CD8-positive, alpha-beta memory T cell (primary cell): Measurements from ENCODE around the gene OCA2. TPM values are rescaled to one million over a fixed set of nuclear protein-coding genes. Genes with fewer than 3 reads are reported as not detected.

Source experiments
- CTCF ChIA-PET: fragments of 350-600 bp; sonication (Branson Sonifier 250); formaldehyde crosslinking; loops from one replicate; lab custom pipeline; 2021; ENCODE audit warnings: antibody characterized with exemption; lab: Charles Lee
- POLR2A ChIA-PET: fragments of 350-600 bp; sonication (Branson Sonifier 250); formaldehyde crosslinking; loops from one replicate; lab custom pipeline; 2021; ENCODE audit warnings: antibody characterized with exemption; lab: Charles Lee
- DNase-seq, 5 donors: peaks; one replicate each; pipeline versions ENCODE4 v3.0.0 to v3.0.0-alpha.2; 2020 to 2022; ENCODE audit warnings: mixed read lengths in 1 of 5
- H3K27ac ChIP-seq: one replicate; pipeline ENCODE4 v1.7.0; 2013; ENCODE audit warnings: low read depth, mild to moderate bottlenecking, low read length, moderate library complexity
- H3K27me3 ChIP-seq: 2 replicates; pipeline ENCODE4 v1.7.0; 2013; ENCODE audit warnings: low read length, mild to moderate bottlenecking; ENCODE audit not compliant: insufficient read depth, poor library complexity, severe bottlenecking
- H3K36me3 ChIP-seq: 2 replicates; pipeline ENCODE4 v1.7.0; 2013; ENCODE audit warnings: mild to moderate bottlenecking, low read length, moderate library complexity; ENCODE audit not compliant: insufficient read depth
- H3K4me1 ChIP-seq: 2 replicates; pipeline ENCODE4 v1.7.0; 2013; ENCODE audit warnings: mild to moderate bottlenecking, low read length, moderate library complexity; ENCODE audit not compliant: insufficient read depth
- H3K4me3 ChIP-seq: 2 replicates; pipeline ENCODE4 v1.7.0; 2013; ENCODE audit warnings: mild to moderate bottlenecking, low read length
- H3K9me3 ChIP-seq: 2 replicates; pipeline ENCODE4 v1.7.0; 2013; ENCODE audit warnings: mild to moderate bottlenecking, low read length
- H3K27ac Mint-ChIP-seq, 8 donors: one replicate each; pipeline ENCODE4 v1.8.0; 2020 to 2021; ENCODE audit warnings: mixed read lengths in 8 of 8, mild to moderate bottlenecking in 6 of 8, inconsistent platforms in 3 of 8, moderate library complexity in 3 of 8
- H3K27me3 Mint-ChIP-seq, 2 donors: one replicate each; pipeline ENCODE4 v1.8.0; 2020 to 2021; ENCODE audit warnings: mixed read lengths in 2 of 2, mild to moderate bottlenecking in 1 of 2, moderate library complexity in 1 of 2
- H3K36me3 Mint-ChIP-seq, 3 donors: one replicate each; pipeline ENCODE4 v1.8.0; 2020 to 2021; ENCODE audit warnings: mixed read lengths in 3 of 3, inconsistent platforms in 1 of 3, mild to moderate bottlenecking in 1 of 3
- H3K4me1 Mint-ChIP-seq, 3 donors: one replicate each; pipeline ENCODE4 v1.8.0; 2020 to 2021; ENCODE audit warnings: mixed read lengths in 3 of 3, inconsistent platforms in 1 of 3, mild to moderate bottlenecking in 1 of 3
- H3K4me3 Mint-ChIP-seq, 7 donors: one replicate each; pipeline ENCODE4 v1.8.0; 2020 to 2021; ENCODE audit warnings: mixed read lengths in 7 of 7, mild to moderate bottlenecking in 6 of 7, moderate library complexity in 4 of 7, inconsistent platforms in 2 of 7
- H3K9me3 Mint-ChIP-seq, 5 donors: one replicate each; pipeline ENCODE4 v1.8.0; 2020 to 2022; ENCODE audit warnings: mixed read lengths in 5 of 5, mild to moderate bottlenecking in 3 of 5, moderate library complexity in 2 of 5, inconsistent platforms in 1 of 5
- polyA plus RNA-seq: library from polyadenylated mRNA; unstranded; fragments of 300-500 nt; fragmentation: Illumina TruSeq; gene quantifications from one replicate; pipeline ENCODE4 v1.2.3, GENCODE V29; 2021
- total RNA-seq, 2 experiments: library from RNA; stranded (reverse); gene quantifications; one replicate each; pipeline ENCODE4 v1.2.3, GENCODE V29; 2021

Gene OCA2
- total and polyA plus RNA-seq, 3 experiments from 2014 or later: not detected

DNA sequence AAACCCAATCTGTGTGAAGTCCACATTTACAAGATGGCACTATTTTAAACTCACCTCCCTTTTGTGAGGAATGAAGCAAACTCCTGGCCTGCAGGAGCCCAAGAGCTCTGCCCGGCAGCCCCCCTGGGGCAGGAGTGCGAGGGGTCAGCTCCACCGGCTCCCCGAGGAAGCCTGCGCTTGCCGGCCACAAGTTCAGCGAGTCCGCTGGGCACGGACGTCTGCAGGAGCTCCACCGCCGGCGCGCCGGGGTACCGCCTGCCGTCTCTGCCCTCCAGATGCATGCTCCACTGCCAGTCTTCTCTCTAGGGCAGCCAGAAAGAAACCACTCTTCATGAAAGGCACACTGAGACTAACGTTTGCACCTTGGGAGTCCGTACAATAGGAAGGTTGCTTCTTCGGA, 17.5 kb downstream of the OCA2 start:
- Mint-ChIP-seq H3K27me3 (peaks cover 9 to 19% of the 10 kb centered on the region in 2 donors), H3K9me3 (peaks cover 0 to 4% (median 0%) of the 10 kb centered on the region in 5 donors), H3K4me3 (no peak overlapping the region), H3K4me1 (no peaks in the 10 kb centered on the region), H3K36me3 (no peaks in the 10 kb centered on the region), H3K27ac (no peak overlapping the region)
- Histone ChIP-seq H3K4me3 (no peak overlapping the region), H3K27ac (no peak overlapping the region), H3K36me3 (no peaks in the 10 kb centered on the region), H3K9me3 (no peaks in the 10 kb centered on the region), H3K27me3 (no peaks in the 10 kb centered on the region), H3K4me1 (no peaks in the 10 kb centered on the region)
- DNase-seq: no peak
- POLR2A ChIA-PET: no interaction called here
- CTCF ChIA-PET: no interaction called here

DNA sequence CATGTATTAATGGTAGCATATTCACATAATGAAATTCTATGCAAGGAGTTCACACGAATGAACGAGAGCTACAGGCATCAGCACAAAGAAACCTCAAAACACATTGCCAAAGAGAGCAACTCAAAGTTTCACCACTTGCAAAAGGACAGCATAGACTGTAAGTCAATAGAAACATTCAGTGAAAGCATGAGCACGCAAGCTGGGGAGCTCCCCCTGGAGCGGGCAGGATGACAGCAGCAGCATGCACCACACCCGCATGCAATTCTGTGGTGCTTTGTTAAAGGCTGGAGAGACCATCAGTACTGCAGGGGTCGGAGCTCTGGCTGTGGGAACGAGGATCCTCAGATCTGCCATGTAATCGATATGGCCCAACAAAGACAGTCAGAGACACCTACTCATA, 18.7 kb downstream of the OCA2 start:
- Mint-ChIP-seq H3K9me3 (peaks cover 0 to 4% (median 0%) of the 10 kb centered on the region in 5 donors), H3K4me1 (no peaks in the 10 kb centered on the region), H3K27ac (no peak overlapping the region), H3K4me3 (no peak overlapping the region), H3K36me3 (no peaks in the 10 kb centered on the region), H3K27me3 (peaks cover 9 to 14% of the 10 kb centered on the region in 2 donors)
- ChIA-PET POLR2A (no interaction called here), CTCF (interaction anchor here (0.6 kb wide), 1 partner anchor 9 kb away, joined by 3 read pairs; no protein-coding TSS in a partner anchor)
- no peak for DNase-seq
- Histone ChIP-seq H3K4me3 (no peak overlapping the region), H3K9me3 (no peaks in the 10 kb centered on the region), H3K4me1 (no peaks in the 10 kb centered on the region), H3K36me3 (no peaks in the 10 kb centered on the region), H3K27ac (no peak overlapping the region), H3K27me3 (no peaks in the 10 kb centered on the region)

DNA sequence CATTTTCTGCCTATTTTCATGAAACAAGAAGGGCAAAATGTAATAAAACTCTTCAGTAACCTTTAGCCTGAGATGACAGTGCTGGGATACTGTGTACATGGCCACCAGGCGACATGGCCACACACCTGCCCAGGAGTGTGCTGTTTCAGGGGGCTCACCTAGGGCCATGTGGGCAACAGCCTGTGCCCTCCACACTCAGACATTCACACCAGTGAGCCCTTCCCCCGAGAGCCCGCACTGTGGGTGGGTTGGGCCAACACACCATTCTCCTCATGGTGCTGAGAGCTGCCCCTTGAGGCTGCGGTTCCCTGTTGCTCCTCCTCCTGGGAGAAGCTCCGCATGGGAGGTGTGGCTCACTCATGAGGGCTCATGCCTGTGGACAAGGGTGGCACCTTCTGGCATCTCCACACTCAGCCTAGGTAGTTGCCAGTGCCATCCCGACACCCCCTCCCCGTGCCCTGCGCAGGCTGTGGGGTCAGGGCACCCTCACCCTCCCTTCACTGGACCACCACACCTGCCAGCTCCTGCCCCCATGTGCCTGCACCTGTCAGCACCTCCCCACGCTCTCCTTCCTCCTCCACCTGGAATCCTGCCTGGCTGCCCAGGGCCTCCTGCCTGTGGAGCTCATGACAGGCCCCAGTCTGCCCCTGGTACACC, 19.7 kb downstream of the OCA2 start:
- Histone ChIP-seq H3K36me3 (no peaks in the 10 kb centered on the region), H3K4me3 (no peak overlapping the region), H3K4me1 (no peaks in the 10 kb centered on the region), H3K27ac (no peak overlapping the region), H3K9me3 (no peaks in the 10 kb centered on the region), H3K27me3 (no peaks in the 10 kb centered on the region)
- H3K27me3 Mint-ChIP-seq: peaks cover 9 to 10% of the 10 kb centered on the region in 2 donors
- no peaks in the 10 kb centered on the region for H3K9me3 Mint-ChIP-seq
- CTCF ChIA-PET: interaction anchor here (0.6 kb wide), 1 partner anchor 8 kb away, joined by 3 read pairs; no protein-coding TSS in a partner anchor
- no peak for DNase-seq
- H3K36me3 Mint-ChIP-seq: no peaks in the 10 kb centered on the region
- H3K4me3 Mint-ChIP-seq: no peak overlapping the region
- POLR2A ChIA-PET: no interaction called here
- no peaks in the 10 kb centered on the region for H3K4me1 Mint-ChIP-seq
- H3K27ac Mint-ChIP-seq: no peak overlapping the region

DNA sequence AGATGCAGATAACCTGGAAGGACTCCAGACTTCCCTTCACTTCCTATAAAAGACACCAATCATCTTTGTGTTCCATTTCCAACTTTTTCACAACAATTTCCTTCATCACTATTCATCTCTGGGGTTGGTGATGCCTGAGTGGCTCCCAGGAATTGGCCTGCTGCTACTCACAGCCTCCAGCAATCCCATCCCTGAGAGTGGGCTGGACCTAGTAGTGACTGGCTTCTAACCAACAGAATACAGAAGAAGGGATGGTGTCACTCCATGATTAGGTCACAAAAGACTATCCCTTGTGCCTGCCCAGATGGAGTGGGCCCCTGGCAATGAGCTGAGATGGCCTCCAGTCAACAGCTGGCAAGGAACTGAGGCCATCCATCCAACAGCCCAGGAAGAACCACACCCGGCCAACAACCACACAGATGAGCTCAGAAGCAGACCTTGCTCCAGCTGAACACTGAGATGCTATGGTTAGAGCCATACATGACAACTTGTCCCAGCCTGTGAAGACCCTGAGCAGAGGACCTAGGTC, 20.9 kb downstream of the OCA2 start:
- no peaks in the 10 kb centered on the region for H3K9me3 Mint-ChIP-seq
- no peak for DNase-seq
- H3K27ac Mint-ChIP-seq: no peak overlapping the region
- H3K4me1 Mint-ChIP-seq: no peaks in the 10 kb centered on the region
- ChIA-PET CTCF (no interaction called here), POLR2A (no interaction called here)
- Histone ChIP-seq H3K9me3 (no peaks in the 10 kb centered on the region), H3K4me1 (no peaks in the 10 kb centered on the region), H3K4me3 (no peak overlapping the region), H3K36me3 (no peaks in the 10 kb centered on the region), H3K27ac (no peak overlapping the region), H3K27me3 (no peaks in the 10 kb centered on the region)
- H3K4me3 Mint-ChIP-seq: no peak overlapping the region
- no peaks in the 10 kb centered on the region for H3K36me3 Mint-ChIP-seq
- peaks cover 9 to 10% of the 10 kb centered on the region in 2 donors for H3K27me3 Mint-ChIP-seq

DNA sequence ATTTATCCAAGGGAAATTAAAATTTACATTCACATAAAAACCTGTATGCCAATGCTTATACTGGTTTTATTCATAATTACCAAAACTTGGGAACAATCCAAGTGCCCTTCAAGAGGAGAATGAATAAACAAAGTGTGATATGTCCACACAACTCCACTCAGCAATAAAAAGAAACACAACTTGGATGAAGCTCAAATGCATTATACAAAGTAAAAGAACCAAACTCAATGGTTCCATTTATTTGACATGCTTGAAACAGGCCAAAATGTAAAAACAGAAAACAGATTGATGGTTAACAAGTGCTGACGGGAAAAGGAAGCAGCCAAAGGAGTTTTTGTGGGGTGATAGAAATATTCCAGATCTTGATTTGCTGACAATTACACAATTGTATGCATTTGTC, 23.5 kb downstream of the OCA2 start:
- Mint-ChIP-seq H3K9me3 (no peaks in the 10 kb centered on the region), H3K27ac (no peak overlapping the region), H3K36me3 (no peaks in the 10 kb centered on the region), H3K27me3 (peaks cover 11 to 21% of the 10 kb centered on the region in 2 donors), H3K4me1 (no peaks in the 10 kb centered on the region), H3K4me3 (no peak overlapping the region)
- Histone ChIP-seq H3K36me3 (no peaks in the 10 kb centered on the region), H3K27ac (no peak overlapping the region), H3K9me3 (no peaks in the 10 kb centered on the region), H3K27me3 (no peaks in the 10 kb centered on the region), H3K4me1 (no peaks in the 10 kb centered on the region), H3K4me3 (no peak overlapping the region)
- DNase-seq: no peak
- CTCF ChIA-PET: no interaction called here
- POLR2A ChIA-PET: no interaction called here

DNA sequence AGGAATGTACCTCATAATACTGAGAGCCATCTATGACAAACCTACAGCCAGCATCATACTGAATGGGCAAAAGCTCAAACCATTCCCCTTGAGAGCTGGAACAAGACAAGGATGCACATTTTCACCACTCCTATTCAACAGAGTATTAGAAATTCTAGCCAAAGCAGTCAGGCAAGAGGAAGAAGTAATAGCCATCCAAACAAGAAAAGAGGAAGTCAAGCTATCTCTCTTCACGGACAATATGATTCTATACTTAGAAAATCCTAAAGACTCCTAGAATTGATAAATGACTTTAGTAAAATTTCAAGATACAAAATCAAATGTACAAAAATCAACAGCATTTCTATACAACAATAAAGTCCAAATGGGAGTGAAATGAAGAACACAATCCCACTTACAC, 30.2 kb downstream of the OCA2 start:
- ChIA-PET POLR2A (no interaction called here), CTCF (no interaction called here)
- H3K36me3 ChIP-seq: no peaks in the 10 kb centered on the region
- Mint-ChIP-seq H3K27me3 (peaks cover 9 to 47% of the 10 kb centered on the region in 2 donors), H3K27ac (no peak overlapping the region), H3K4me3 (no peak overlapping the region), H3K36me3 (no peaks in the 10 kb centered on the region), H3K4me1 (no peaks in the 10 kb centered on the region), H3K9me3 (peaks cover 4 to 6% (median 6%) of the 10 kb centered on the region in 5 donors)
- H3K9me3 ChIP-seq: no peaks in the 10 kb centered on the region
- no peaks in the 10 kb centered on the region for H3K4me1 ChIP-seq
- no peaks in the 10 kb centered on the region for H3K27me3 ChIP-seq
- no peak overlapping the region for H3K27ac ChIP-seq
- no peak overlapping the region for H3K4me3 ChIP-seq
- no peak for DNase-seq

DNA sequence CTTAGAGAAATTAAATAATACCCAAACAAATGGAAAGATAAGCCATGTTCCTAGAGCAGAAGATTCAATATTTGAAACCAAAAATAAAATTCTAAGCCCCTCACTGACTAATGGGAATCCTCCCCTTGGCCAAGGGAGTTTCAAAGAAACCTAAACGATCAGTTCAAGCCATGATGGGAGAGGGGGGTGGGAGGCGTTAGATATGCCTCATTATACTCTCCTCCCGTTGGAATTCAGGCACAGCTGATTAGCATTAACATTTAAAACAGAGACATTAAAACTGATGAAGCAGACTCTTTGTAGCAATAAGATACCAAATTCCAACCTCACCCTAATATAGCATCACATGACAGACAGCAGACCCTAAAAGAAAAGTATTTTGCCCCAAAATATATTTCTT, 32.9 kb downstream of the OCA2 start:
- H3K36me3 ChIP-seq: no peaks in the 10 kb centered on the region
- no peaks in the 10 kb centered on the region for H3K9me3 ChIP-seq
- H3K4me3 ChIP-seq: no peak overlapping the region
- H3K4me1 Mint-ChIP-seq: no peaks in the 10 kb centered on the region
- peaks cover 8 to 37% of the 10 kb centered on the region in 2 donors for H3K27me3 Mint-ChIP-seq
- H3K27me3 ChIP-seq: no peaks in the 10 kb centered on the region
- no peaks in the 10 kb centered on the region for H3K4me1 ChIP-seq
- no peak overlapping the region for H3K27ac ChIP-seq
- no peak overlapping the region for H3K4me3 Mint-ChIP-seq
- ChIA-PET CTCF (no interaction called here), POLR2A (no interaction called here)
- peaks cover 6 to 17% (median 6%) of the 10 kb centered on the region in 5 donors for H3K9me3 Mint-ChIP-seq
- no peak overlapping the region for H3K27ac Mint-ChIP-seq
- H3K36me3 Mint-ChIP-seq: no peaks in the 10 kb centered on the region
- DNase-seq: no peak

DNA sequence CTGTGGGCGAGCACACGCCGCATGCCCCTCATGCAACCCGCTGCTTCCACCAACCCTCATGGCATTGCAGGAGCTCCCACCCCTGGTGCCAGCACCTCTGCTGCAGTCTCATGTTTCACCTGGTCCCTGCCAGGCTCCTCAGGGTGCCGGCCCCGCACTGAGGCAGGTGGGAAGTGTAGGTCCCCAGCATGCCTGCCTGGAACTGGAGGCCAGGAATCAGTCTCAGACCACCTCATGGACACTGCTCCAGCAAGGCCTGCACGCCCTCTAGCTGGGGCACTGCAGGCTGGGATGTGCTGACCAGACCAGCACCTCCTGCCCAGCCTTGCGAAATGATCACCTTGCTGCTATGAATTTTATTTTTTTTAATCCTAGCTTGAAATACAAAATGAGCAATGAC, 39.1 kb downstream of the OCA2 start:
- no peaks in the 10 kb centered on the region for H3K4me1 ChIP-seq
- Mint-ChIP-seq H3K27me3 (peaks cover 0 to 4% of the 10 kb centered on the region in 2 donors), H3K36me3 (no peaks in the 10 kb centered on the region), H3K4me1 (no peaks in the 10 kb centered on the region), H3K9me3 (peaks cover 6 to 24% (median 12%) of the 10 kb centered on the region in 5 donors), H3K4me3 (no peak overlapping the region), H3K27ac (no peak overlapping the region)
- CTCF ChIA-PET: no interaction called here
- H3K27me3 ChIP-seq: no peaks in the 10 kb centered on the region
- no peaks in the 10 kb centered on the region for H3K36me3 ChIP-seq
- POLR2A ChIA-PET: no interaction called here
- DNase-seq: no peak
- H3K9me3 ChIP-seq: no peaks in the 10 kb centered on the region
- no peak overlapping the region for H3K27ac ChIP-seq
- H3K4me3 ChIP-seq: no peak overlapping the region
